Medulla oblongata (tissue), 1 donor: ENCODE data around the gene ZNF334.

ENCODE experiments used
- DNase-seq: peaks from one replicate; pipeline ENCODE4 v3.0.0-alpha.2; 2015; ENCODE audit errors: extremely low spot score

The ZNF334 gene

GRCh38 chr20:46545827-46546138 is 32.4 kb upstream of the ZNF334 start:
- no peak for DNase-seq

GRCh38 chr20:46545077-46545826 is 31.9 kb upstream of the ZNF334 start:
- peak; percentile 70 for DNase-seq

GRCh38 chr20:46544576-46544975 is 31.2 kb upstream of the ZNF334 start:
- no peak for DNase-seq

GRCh38 chr20:46543959-46544358 is 30.6 kb upstream of the ZNF334 start:
- no peak for DNase-seq

- no peak for DNase-seq
Observed at GRCh38 chr20:46543033-46543432, 29.7 kb upstream of the ZNF334 start.

- DNase-seq, result no peak
Observed at GRCh38 chr20:46541229-46541935, 28.0 kb upstream of the ZNF334 start.

- no peak for DNase-seq
Observed at GRCh38 chr20:46539113-46539512, 25.8 kb upstream of the ZNF334 start.

- DNase-seq, result no peak
Observed at GRCh38 chr20:46530640-46531039, 17.3 kb upstream of the ZNF334 start.

- no peak for DNase-seq
Observed at GRCh38 chr20:46523696-46524328, 10.5 kb upstream of the ZNF334 start.

- DNase-seq, result no peak
Observed at GRCh38 chr20:46523108-46523507, 9.7 kb upstream of the ZNF334 start.

GRCh38 chr20:46520976-46521579 is 7.7 kb upstream of the ZNF334 start:
- peak; percentile 70 for DNase-seq

- DNase-seq, result no peak
Observed at GRCh38 chr20:46520540-46520939, 7.2 kb upstream of the ZNF334 start.

- no peak for DNase-seq
Observed at GRCh38 chr20:46519471-46520068, 6.2 kb upstream of the ZNF334 start.

GRCh38 chr20:46509523-46509922 is 3.8 kb downstream of the ZNF334 start:
- DNase-seq, result no peak

GRCh38 chr20:46507760-46508407 is 5.5 kb downstream of the ZNF334 start:
- no peak for DNase-seq

GRCh38 chr20:46505506-46505905 is 7.9 kb downstream of the ZNF334 start:
- no peak for DNase-seq

GRCh38 chr20:46501961-46502360 is 11.4 kb downstream of the ZNF334 start:
- DNase-seq, result no peak

- no peak for DNase-seq
Observed at GRCh38 chr20:46501337-46501942, 11.9 kb downstream of the ZNF334 start.

- DNase-seq, result no peak
Observed at GRCh38 chr20:46494077-46494476, 19.3 kb downstream of the ZNF334 start.

- DNase-seq, result no peak
Observed at GRCh38 chr20:46491354-46491753, 22.0 kb downstream of the ZNF334 start.

GRCh38 chr20:46488451-46488850 is 24.9 kb downstream of the ZNF334 start:
- no peak for DNase-seq
